Measurements from ENCODE around the gene GNG14. TPM values are rescaled to one million over a fixed set of nuclear protein-coding genes. Genes with fewer than 3 reads are reported as not detected.
"Not testable (repeated sequence)": the region's sequence is repeated elsewhere in the genome, so short reads cannot be mapped to it uniquely, and the experiment has no call there.

Gene GNG14
- total RNA-seq, 3 donors from 2014 or later = not detected

DNA sequence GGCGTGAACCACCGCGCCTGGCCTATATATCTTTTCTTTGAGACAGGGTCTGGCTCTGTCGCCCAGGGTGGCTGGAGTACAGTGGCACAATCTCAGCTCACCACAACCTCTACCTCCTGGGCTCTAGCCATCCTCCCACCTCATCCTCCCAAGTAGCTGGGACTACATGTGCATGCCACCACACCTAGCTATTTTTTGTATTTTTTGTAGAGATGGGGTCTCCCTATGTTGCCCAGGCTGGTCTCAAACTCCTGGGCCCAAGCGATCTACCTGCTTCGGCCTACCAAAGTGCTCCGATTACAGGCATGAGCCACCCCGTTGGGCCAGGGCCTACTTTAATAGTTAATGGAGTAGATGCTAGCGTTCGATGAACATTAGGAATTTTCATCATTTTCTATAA, 32.5 kb downstream of the GNG14 start:
- H3K4me3 Mint-ChIP-seq = peak overlapping the region; percentile 85
- H3K27me3 Mint-ChIP-seq (ENCODE audit: low read depth) = no peaks in the 10 kb centered on the region
- no peaks in the 10 kb centered on the region for H3K9me3 Mint-ChIP-seq
- peaks cover 24% of the 10 kb centered on the region for H3K4me1 Mint-ChIP-seq (ENCODE audit: low read depth)
- no peak for ATAC-seq
- H3K36me3 Mint-ChIP-seq (ENCODE audit: insufficient read depth) = peaks cover 24% of the 10 kb centered on the region
- DNase-seq = no peak

DNA sequence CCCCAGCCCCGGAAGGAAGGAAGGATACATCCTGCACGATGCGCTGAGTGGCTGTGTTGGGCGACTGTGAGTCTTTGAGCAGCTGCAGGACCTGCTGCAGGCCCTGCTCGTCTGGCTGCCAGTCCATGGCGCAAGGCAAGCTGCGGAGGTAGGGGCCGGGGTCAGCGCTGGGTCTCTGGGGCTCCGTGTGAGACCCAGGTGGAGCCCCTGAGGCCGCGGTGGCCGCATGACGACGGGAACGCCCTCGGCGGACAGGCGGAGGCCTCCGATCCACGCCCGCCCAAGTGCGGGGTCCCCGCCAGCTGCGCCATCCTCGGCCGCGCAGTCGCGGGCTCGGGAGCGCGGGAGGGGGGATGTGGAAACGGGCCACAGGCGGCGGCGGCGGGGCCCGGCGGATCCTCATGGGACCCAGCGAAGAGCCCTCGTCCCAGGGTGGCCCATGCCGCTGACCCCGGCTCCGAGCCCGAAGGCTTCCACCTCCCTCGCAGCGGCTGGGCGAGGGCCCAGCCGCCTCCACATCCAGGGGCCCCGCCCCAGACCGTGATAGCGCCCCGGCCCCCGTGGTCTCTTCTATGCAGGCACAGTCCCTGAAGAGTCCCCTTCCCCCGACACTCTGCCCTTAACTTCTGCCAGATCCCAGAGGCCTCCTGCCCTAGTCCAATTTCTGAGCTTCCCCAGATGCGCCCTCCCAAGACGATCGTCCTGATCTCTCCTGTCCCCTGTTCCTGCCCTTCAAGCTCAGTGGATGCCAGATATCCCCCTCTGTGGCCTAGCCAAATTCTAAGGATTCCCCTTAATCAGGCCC, 33.3 kb downstream of the GNG14 start:
- DNase-seq = no peak

DNA sequence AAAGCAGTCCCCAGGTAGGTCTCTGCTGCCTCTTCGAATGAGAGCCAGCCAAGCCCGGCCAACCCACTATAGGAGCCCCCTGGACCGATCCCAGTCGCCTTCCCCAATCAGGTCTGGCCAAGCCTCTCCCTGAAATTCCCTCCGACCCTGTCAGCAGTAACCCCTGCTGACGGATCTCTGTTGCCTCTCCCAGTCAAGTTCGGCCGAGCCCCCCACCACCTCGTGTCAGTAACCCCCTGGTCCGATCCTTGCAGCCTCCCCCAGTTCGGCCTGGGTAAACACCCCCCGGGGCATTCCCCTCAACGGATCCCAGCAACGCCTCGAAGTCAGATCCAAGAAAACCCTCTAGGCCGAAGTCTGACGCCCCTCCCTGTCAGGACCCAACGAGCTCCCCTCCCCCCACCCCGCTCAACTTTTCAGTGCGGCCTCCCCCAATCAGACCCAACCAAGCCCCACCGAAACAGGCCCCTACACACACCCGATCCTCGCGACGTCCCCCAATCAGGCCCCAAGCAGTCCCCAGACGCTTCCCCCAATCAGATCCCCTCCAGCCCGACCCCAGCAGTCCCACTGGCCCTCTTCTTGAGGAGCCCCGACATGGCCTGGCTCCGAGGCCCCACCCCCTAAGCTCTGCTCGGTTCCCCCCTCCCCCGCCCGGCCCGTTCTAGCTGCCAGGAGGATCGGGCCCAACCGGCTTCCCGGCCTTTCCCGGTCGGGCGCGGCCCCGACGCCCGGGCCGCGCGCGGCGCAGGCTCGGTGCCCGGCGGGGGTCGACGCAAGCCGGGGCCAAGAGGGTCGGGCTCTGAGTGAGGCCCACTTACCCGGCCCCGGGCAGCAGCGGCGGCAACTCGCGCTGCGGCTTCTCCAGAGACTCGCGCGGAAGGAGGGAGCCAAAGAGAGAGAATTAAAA, 34.1 kb downstream of the GNG14 start:
- Mint-ChIP-seq H3K36me3 (ENCODE audit: insufficient read depth) (peaks cover 19% of the 10 kb centered on the region), H3K4me3 (peak overlapping the region; percentile 94), H3K9me3 (no peaks in the 10 kb centered on the region), H3K4me1 (ENCODE audit: low read depth) (peaks cover 24% of the 10 kb centered on the region), H3K27me3 (ENCODE audit: low read depth) (no peaks in the 10 kb centered on the region)
- DNase-seq (peak; percentile 39), ATAC-seq (peak; percentile 19 to 29)

More for the DNA sequence above, 33.3 kb downstream of the GNG14 start:
- peaks cover 24% of the 10 kb centered on the region for H3K4me1 Mint-ChIP-seq (ENCODE audit: low read depth)
- peaks cover 24% of the 10 kb centered on the region for H3K36me3 Mint-ChIP-seq (ENCODE audit: insufficient read depth)
- no peaks in the 10 kb centered on the region for H3K9me3 Mint-ChIP-seq
- no peak for ATAC-seq
- peak overlapping the region; percentile 85 for H3K4me3 Mint-ChIP-seq
- H3K27me3 Mint-ChIP-seq (ENCODE audit: low read depth) = no peaks in the 10 kb centered on the region

DNA sequence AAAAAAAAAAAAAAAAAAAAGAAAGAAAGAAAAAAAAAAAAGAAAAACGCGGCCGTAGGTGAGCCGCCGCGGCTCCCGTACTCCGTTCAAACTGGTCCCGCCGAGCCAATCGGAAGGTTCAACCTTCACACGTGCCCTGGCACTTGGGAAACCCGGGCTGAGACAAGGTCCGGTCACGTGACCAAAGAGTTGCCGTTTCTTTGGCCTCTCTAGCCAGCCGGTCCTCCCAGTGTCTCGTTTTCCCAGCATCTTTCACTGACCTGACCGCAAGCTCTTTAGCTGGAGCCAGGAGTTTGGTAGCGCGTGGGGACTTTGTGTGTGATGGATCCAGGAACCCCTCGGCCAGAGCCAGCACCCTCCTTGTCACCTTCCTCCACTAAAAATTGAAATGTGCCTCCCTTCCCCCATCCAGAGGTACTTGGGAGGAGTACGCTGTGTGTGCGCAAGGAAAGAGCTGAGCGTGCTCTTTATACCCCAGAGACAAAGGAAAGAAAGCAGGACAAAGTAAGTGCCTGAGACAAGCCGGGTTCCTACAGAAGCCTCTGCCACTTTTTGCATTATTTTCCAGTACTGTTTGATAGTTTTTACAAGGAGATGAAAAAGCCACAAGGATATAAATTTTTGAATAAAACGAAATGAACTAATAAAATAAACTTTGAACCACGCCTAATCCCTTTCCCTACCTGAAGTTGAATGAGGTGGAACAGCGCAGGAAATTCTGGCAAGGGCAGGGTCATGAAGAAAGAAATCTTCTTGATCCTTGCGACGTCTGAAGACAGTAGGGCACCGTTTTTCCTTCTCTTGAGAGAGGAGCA, 35.0 kb downstream of the GNG14 start:
- Mint-ChIP-seq H3K27me3 (ENCODE audit: low read depth) (no peaks in the 10 kb centered on the region), H3K4me1 (ENCODE audit: low read depth) (peaks cover 24% of the 10 kb centered on the region), H3K9me3 (no peaks in the 10 kb centered on the region), H3K36me3 (ENCODE audit: insufficient read depth) (peaks cover 19% of the 10 kb centered on the region), H3K4me3 (peak overlapping the region; percentile 94)
- ATAC-seq (peak; percentile 87), DNase-seq (peak; percentile 88)

DNA sequence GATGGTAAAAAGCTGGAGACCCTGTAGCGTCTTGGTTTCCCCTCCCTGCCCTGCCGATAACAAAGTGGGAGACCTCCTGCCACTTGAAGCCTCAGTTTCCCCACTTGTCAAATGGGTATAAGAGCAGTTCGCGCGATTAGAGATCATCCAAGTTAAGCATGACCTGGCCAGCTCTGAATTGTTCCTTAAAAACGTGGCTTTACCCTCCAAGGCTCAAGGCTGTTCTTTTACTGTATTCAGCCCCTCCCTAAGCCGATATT, 35.5 kb downstream of the GNG14 start:
- H3K4me1 Mint-ChIP-seq (ENCODE audit: low read depth) = peaks cover 24% of the 10 kb centered on the region
- DNase-seq (no peak), ATAC-seq (no peak)
- no peaks in the 10 kb centered on the region for H3K27me3 Mint-ChIP-seq (ENCODE audit: low read depth)
- H3K36me3 Mint-ChIP-seq (ENCODE audit: insufficient read depth) = peaks cover 19% of the 10 kb centered on the region
- H3K9me3 Mint-ChIP-seq = no peaks in the 10 kb centered on the region
- peak overlapping the region; percentile 94 for H3K4me3 Mint-ChIP-seq

DNA sequence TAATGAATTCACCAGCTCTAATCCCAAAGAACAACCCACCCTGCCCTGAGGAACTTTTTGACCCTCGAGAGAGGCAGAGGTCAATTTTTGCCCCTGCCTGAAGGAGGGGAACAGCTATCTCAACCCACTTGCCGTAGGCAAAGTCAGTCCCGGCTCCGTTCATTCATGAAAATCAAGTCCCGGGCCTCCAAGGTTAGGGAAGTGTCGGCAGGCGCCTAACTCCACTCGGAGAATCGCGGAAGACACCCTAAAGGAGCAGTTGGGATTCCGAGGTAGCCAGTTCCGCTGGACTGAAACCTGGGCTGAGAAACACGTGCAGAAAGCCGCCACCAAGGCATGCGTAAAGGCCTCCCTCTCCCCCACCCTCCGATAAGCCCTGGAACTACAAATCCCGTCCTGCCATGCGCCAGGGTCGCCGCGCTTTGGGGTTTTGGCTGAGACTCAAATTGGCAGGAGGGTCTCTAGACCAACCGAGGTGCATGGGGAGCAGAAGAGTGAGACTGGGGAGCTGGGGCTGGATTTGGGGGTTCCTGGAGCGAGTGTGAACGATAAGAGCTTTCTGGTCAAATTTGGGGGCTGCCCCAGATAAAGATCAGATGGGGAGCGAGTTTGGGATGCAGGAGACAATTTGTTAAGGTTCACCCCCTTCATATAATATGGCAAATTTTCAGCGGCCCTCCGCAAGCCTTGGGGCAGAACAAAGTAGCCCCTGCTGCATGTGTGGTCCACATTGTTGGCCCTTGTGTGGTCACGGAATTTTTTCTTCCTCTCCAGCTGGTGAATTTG, 36.0 kb downstream of the GNG14 start, which contains the start of gene TNPO2:
TNPO2 (minus strand) TSS at position 292 of the 786 bp plus-strand sequence. CDS start 2,955 bp downstream, outside the sequence.
- ATAC-seq = peak; percentile 60 to 67
- no peaks in the 10 kb centered on the region for H3K9me3 Mint-ChIP-seq
- peaks cover 21% of the 10 kb centered on the region for H3K4me1 Mint-ChIP-seq (ENCODE audit: low read depth)
- H3K27me3 Mint-ChIP-seq (ENCODE audit: low read depth) = no peaks in the 10 kb centered on the region
- H3K36me3 Mint-ChIP-seq (ENCODE audit: insufficient read depth) = peaks cover 14% of the 10 kb centered on the region
- H3K4me3 Mint-ChIP-seq = peak within 1 kb of the TSS; percentile 94
- DNase-seq = peak; percentile 63

DNA sequence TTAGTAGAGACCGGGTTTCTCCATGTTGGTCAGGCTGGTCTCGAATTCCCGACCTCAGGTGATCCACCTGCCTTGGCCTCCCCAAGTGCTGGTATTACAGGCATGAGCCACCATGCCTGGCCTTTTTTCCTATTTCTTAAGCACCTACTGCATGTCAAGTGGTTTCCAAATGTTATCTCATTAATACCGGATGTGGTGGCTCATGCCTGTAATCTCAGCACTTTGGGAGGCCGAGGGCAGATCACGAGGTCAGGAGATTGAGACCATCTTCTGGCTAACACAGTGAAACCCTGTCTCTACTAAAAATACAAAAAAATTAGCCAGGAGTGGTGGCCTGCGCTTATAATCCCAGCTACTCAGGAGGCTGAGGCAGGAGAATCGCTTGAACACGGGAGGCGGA, 37.8 kb downstream of the GNG14 start:
- not testable (repeated sequence) for ATAC-seq; H3K4me3 Mint-ChIP-seq; H3K9me3 Mint-ChIP-seq; DNase-seq; H3K27me3 Mint-ChIP-seq (ENCODE audit: low read depth)
- peaks cover 17% of the 10 kb centered on the region for H3K36me3 Mint-ChIP-seq (ENCODE audit: insufficient read depth)
- peaks cover 20% of the 10 kb centered on the region for H3K4me1 Mint-ChIP-seq (ENCODE audit: low read depth)

DNA sequence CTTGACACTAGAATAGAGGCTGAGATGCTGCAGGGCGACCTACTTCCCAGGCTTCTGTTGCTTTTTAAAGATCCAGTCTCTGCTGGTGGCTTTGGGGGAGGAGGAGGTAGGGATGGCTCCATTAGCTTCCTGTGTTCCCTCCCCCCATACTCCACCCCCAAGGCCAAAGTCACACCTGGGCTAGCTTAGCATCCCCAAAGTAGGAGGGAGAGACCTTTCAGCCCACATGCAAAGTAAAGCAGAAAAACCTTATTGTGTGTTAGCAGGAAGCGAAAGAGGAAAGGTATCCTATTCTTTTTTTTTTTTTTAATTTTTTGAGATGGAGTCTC, 39.2 kb downstream of the GNG14 start:
- ATAC-seq (no peak), DNase-seq (no peak)
- Mint-ChIP-seq H3K4me1 (ENCODE audit: low read depth) (peaks cover 21% of the 10 kb centered on the region), H3K36me3 (ENCODE audit: insufficient read depth) (peaks cover 12% of the 10 kb centered on the region), H3K4me3 (no peak overlapping the region), H3K9me3 (no peaks in the 10 kb centered on the region), H3K27me3 (ENCODE audit: low read depth) (no peaks in the 10 kb centered on the region)

DNA sequence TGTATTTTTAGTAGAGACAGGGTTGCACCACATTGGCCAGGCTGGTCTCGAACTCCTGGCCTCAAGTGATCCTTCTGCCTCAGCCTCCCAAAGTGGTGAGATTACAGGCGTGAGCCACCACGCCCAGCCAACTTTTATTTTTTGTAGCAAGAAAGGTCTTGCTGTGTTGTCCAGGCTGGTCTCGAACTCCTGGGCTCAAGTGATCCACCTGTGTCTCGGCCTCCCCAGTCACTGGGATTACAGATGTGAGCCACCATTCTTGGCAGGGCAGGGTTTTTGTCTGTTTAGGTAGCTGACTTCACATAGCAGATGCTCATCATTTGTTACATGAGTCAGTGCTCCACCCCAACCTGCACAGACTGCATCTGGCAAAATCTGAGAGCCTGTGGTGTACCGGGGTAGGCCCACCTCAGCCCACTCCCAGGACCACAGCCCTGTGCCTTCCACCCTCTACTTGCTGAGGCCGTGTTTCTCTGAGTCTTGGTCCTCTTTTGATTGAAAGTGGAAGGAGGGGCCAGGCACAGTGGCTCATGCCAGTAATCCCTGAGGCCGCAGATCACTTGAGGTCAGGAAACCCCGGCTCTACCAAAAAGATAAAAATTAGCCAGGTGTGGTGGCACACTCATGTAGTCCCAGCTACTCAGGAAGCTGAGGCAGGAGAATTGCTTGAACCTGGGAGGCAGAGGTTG, 40.1 kb downstream of the GNG14 start:
- Mint-ChIP-seq H3K4me1 (ENCODE audit: low read depth) (peaks cover 28% of the 10 kb centered on the region), H3K27me3 (ENCODE audit: low read depth) (no peaks in the 10 kb centered on the region), H3K9me3 (no peaks in the 10 kb centered on the region), H3K36me3 (ENCODE audit: insufficient read depth) (peaks cover 14% of the 10 kb centered on the region), H3K4me3 (no peak overlapping the region)
- DNase-seq (no peak), ATAC-seq (no peak)

DNA sequence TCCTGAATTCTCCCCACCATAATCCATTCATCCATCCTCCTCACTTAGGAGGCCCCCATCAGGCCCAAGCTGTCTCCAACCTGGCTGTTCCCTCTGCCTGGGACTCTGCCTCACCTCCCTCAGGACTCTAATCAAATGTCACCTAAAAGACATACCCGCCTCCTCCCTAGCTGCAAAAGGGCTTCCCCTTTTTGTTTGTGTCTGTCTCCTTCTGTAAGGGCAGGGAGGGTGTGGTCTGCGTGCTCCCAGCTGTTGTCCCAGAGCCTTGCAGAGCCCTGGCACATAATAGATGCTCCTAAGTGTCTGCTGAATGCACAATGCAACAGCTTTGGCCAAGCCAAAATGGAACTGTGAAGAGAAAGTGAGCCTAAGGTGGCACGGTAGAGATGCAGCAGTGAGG, 42.3 kb downstream of the GNG14 start:
- ATAC-seq (no peak), DNase-seq (no peak)
- Mint-ChIP-seq H3K4me3 (peak overlapping the region; percentile 19), H3K9me3 (no peaks in the 10 kb centered on the region), H3K27me3 (ENCODE audit: low read depth) (no peaks in the 10 kb centered on the region), H3K4me1 (ENCODE audit: low read depth) (peaks cover 29% of the 10 kb centered on the region), H3K36me3 (ENCODE audit: insufficient read depth) (peaks cover 14% of the 10 kb centered on the region)

DNA sequence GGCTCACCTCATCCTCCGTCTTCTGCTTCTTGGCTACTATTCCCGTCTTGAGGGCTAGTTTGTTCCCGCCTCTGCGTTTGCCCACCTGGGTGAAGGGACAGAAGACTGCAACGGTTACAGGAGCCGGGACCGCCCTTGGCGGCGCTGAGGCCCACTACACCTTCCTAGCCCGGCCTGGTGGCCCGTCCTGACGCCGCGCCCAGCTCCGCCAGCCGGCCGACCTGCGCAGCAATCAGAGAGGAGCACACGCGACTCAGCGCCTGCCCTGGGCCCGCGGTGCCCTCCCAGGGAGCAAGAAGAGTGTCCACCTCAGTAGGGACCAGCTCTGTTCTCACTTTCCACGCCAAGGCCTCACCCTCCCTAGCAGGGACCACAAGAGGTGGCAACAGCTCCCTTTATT, 43.5 kb downstream of the GNG14 start:
- H3K9me3 Mint-ChIP-seq = no peaks in the 10 kb centered on the region
- H3K4me1 Mint-ChIP-seq (ENCODE audit: low read depth) = peaks cover 29% of the 10 kb centered on the region
- H3K27me3 Mint-ChIP-seq (ENCODE audit: low read depth) = no peaks in the 10 kb centered on the region
- ATAC-seq (no peak), DNase-seq (no peak)
- H3K4me3 Mint-ChIP-seq = no peak overlapping the region
- peaks cover 14% of the 10 kb centered on the region for H3K36me3 Mint-ChIP-seq (ENCODE audit: insufficient read depth)

DNA sequence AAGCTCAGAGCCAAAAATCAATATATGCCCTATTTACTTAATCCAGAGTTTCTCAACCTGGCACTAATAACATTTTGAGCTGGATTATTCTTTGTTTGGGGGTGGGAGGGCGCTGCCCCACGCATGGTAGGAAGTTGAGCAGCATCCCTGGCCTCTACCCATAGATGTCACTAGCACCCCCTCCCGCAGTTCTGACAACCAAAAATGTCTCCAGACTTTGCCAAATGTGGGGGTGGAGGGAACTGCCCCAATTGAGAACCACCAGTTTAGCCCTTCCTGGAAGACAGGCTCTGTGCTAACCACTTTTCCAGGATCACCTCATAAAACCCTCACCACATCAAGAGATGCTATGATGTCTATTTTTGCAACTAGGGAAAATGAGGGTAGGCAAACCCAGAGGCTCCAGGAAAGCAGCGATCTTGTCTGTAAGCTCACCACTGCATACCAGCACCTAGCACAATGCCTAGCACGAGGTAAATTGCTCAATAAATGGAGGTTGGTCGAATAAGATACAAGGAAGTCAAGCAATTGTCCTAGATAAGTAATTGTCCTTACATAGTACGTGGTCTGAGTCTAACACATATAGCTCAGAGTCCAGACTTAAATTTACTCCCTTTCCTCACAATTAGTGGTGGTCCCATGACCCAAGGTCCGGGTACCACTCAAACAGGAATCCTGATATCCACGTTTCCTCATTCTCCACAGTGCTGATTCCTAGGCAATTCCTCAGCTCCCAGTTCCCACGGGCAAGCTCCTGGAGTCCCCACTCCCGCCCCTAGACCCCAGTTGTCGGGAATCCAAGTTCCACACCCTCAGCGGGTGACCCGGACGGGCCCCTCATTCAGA, 45.8 kb downstream of the GNG14 start:
- Mint-ChIP-seq H3K36me3 (ENCODE audit: insufficient read depth) (peaks cover 14% of the 10 kb centered on the region), H3K9me3 (no peaks in the 10 kb centered on the region), H3K4me3 (peak overlapping the region; percentile 95), H3K4me1 (ENCODE audit: low read depth) (peaks cover 46% of the 10 kb centered on the region), H3K27me3 (ENCODE audit: low read depth) (no peaks in the 10 kb centered on the region)
- peak; percentile 40 for DNase-seq
- peak in 1 of 2 donors; percentile 6 for ATAC-seq
